ENCODE results near the gene DISC1.
A peak's percentile ranks its signal among the peaks of the same experiment; 100 is the strongest.

Gene DISC1

DNA sequence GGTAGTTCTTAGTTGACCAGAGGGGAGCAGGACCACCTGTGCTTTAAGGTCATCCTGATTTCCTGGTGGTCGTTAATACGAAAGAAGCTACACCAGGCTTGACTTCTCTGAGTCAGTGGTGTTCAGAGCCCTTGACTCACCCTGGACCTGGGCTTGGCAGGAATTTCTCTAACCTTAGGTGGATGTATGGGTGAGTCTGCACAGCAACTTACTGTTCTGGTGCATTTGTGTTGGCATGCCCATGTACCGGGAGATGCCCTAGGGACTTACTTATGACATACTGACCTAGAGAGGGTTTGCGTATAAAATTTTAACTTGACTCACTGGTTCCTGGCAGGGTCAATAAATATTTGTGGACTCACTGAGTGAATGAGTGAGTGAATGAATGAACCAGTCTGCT lies 304.6 kb downstream of the DISC1 start:
- Histone ChIP-seq H3K27me3 (replicated peaks; ENCODE audit: control insufficient read depth, insufficient read depth, low read length) (no peaks in the 10 kb centered on the region), H3K9me3 (ENCODE audit: control insufficient read depth, low read length) (peaks cover 6% of the 10 kb centered on the region), H3K4me1 (ENCODE audit: control insufficient read depth, insufficient read depth, low read length) (peaks cover 15% of the 10 kb centered on the region), H3K4me3 (ENCODE audit: low read length) (no peak overlapping the region), H3K9ac (ENCODE audit: low read length) (no peak overlapping the region), H3K36me3 (ENCODE audit: control insufficient read depth, insufficient read depth, low read length, severe bottlenecking) (no peaks in the 10 kb centered on the region)
- DNase-seq (ENCODE audit: low read depth): no peak

DNA sequence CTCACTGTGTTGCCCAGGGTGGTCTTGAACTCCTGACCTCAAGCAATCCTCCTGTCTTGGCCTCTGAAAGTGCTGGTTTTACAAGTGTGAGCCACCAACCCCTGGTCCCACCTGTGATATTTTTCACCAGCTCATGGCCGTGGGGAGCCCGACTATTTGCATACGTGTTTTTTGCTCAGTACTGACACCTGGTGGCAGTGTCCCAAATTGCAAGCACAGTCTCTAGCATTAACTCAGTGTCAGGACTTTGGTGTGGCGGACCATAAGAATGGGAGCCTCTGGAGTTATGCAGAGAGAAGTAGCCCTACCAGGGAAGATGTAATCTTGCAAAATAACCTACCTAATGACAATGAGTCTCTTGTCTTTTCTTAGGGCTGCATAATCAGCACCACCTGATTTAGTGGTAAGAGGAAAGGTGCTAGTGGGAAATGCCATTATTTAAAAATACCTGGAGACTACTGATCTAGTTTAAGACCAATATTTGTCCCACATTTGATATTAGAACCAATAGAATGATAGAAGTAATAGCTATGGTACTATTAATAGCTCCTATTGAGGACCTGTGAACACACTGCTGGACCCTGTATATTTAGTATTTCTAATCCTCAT lies 305.4 kb downstream of the DISC1 start:
- H3K4me3 ChIP-seq (ENCODE audit: low read length): no peak overlapping the region

GRCh38 chr1:231933711-231934626 lies 307.4 kb downstream of the DISC1 start:
- no peak overlapping the region for H3K4me3 ChIP-seq (ENCODE audit: low read length)
- H3K36me3 ChIP-seq (ENCODE audit: control insufficient read depth, insufficient read depth, low read length, severe bottlenecking): no peaks in the 10 kb centered on the region
- no peaks in the 10 kb centered on the region for H3K27me3 ChIP-seq (replicated peaks; ENCODE audit: control insufficient read depth, insufficient read depth, low read length)
- H3K9me3 ChIP-seq (ENCODE audit: control insufficient read depth, low read length): peaks cover 6% of the 10 kb centered on the region
- no peak for DNase-seq (ENCODE audit: low read depth)
- peaks cover 26% of the 10 kb centered on the region for H3K4me1 ChIP-seq (ENCODE audit: control insufficient read depth, insufficient read depth, low read length)
- H3K9ac ChIP-seq (ENCODE audit: low read length): no peak overlapping the region

More for the DNA sequence above, 305.4 kb downstream of the DISC1 start:
- Histone ChIP-seq H3K4me1 (ENCODE audit: control insufficient read depth, insufficient read depth, low read length) (peaks cover 14% of the 10 kb centered on the region), H3K27me3 (replicated peaks; ENCODE audit: control insufficient read depth, insufficient read depth, low read length) (no peaks in the 10 kb centered on the region), H3K36me3 (ENCODE audit: control insufficient read depth, insufficient read depth, low read length, severe bottlenecking) (no peaks in the 10 kb centered on the region), H3K9me3 (ENCODE audit: control insufficient read depth, low read length) (peaks cover 6% of the 10 kb centered on the region), H3K9ac (ENCODE audit: low read length) (no peak overlapping the region)
- DNase-seq (ENCODE audit: low read depth): no peak

GRCh38 chr1:231934797-231935196 lies 308.2 kb downstream of the DISC1 start:
- H3K4me1 ChIP-seq (ENCODE audit: control insufficient read depth, insufficient read depth, low read length): peaks cover 26% of the 10 kb centered on the region
- DNase-seq (ENCODE audit: low read depth): peak; percentile 28
- no peaks in the 10 kb centered on the region for H3K27me3 ChIP-seq (replicated peaks; ENCODE audit: control insufficient read depth, insufficient read depth, low read length)
- no peak overlapping the region for H3K9ac ChIP-seq (ENCODE audit: low read length)
- no peaks in the 10 kb centered on the region for H3K36me3 ChIP-seq (ENCODE audit: control insufficient read depth, insufficient read depth, low read length, severe bottlenecking)
- no peak overlapping the region for H3K4me3 ChIP-seq (ENCODE audit: low read length)
- H3K9me3 ChIP-seq (ENCODE audit: control insufficient read depth, low read length): peaks cover 6% of the 10 kb centered on the region

GRCh38 chr1:231935856-231936255 lies 309.3 kb downstream of the DISC1 start:
- no peak for DNase-seq (ENCODE audit: low read depth)
- H3K9me3 ChIP-seq (ENCODE audit: control insufficient read depth, low read length): peaks cover 6% of the 10 kb centered on the region
- no peak overlapping the region for H3K4me3 ChIP-seq (ENCODE audit: low read length)
- no peak overlapping the region for H3K9ac ChIP-seq (ENCODE audit: low read length)
- peaks cover 26% of the 10 kb centered on the region for H3K4me1 ChIP-seq (ENCODE audit: control insufficient read depth, insufficient read depth, low read length)
- no peaks in the 10 kb centered on the region for H3K36me3 ChIP-seq (ENCODE audit: control insufficient read depth, insufficient read depth, low read length, severe bottlenecking)
- H3K27me3 ChIP-seq (replicated peaks; ENCODE audit: control insufficient read depth, insufficient read depth, low read length): peaks cover 1% of the 10 kb centered on the region

DNA sequence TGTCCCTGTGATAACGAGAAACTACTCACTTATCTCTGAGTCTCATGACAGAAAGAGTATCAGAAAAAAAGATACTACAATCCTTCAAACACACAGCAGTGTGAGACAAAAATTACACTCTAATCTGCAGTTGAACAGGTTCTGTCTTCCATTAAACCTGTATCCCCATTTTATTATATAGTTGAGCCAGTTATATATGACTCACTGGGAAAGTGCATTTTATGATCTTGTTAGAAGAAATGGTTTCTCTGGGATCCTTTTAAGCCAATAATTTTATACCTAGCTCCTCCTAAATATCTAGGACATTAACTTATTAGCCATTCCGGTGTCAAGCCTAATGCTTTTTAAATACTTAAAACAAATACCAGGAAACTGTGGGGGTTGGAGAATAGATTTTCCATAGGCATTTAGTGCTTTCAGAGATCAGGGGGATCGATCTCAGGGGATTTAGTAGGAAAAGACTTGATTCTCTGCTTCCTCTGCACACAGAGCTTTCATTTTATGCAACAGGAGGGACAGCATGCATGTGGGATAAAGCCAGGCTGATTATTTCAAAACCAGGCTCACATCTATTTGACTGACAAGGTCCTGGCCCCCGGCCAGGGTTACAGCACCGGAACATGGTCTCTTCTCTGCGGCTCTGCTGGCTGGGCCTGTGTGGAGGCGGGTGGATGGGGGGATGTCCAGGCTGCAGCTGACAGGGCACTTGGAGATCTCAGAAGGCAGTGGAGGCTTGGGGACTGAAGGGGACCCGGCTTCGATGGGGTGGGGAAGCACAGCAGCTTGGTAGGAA lies 310.6 kb downstream of the DISC1 start:
- no peak for DNase-seq (ENCODE audit: low read depth)
- H3K27me3 ChIP-seq (replicated peaks; ENCODE audit: control insufficient read depth, insufficient read depth, low read length): peaks cover 4% of the 10 kb centered on the region
- no peak overlapping the region for H3K9ac ChIP-seq (ENCODE audit: low read length)
- no peak overlapping the region for H3K4me3 ChIP-seq (ENCODE audit: low read length)
- no peaks in the 10 kb centered on the region for H3K36me3 ChIP-seq (ENCODE audit: control insufficient read depth, insufficient read depth, low read length, severe bottlenecking)
- peaks cover 26% of the 10 kb centered on the region for H3K4me1 ChIP-seq (ENCODE audit: control insufficient read depth, insufficient read depth, low read length)
- H3K9me3 ChIP-seq (ENCODE audit: control insufficient read depth, low read length): peaks cover under 1% of the 10 kb centered on the region

GRCh38 chr1:231938211-231938610 lies 311.6 kb downstream of the DISC1 start:
- Histone ChIP-seq H3K27me3 (replicated peaks; ENCODE audit: control insufficient read depth, insufficient read depth, low read length) (peaks cover 4% of the 10 kb centered on the region), H3K36me3 (ENCODE audit: control insufficient read depth, insufficient read depth, low read length, severe bottlenecking) (no peaks in the 10 kb centered on the region), H3K9me3 (ENCODE audit: control insufficient read depth, low read length) (no peaks in the 10 kb centered on the region), H3K4me1 (ENCODE audit: control insufficient read depth, insufficient read depth, low read length) (peaks cover 26% of the 10 kb centered on the region), H3K4me3 (ENCODE audit: low read length) (no peak overlapping the region), H3K9ac (ENCODE audit: low read length) (no peak overlapping the region)
- no peak for DNase-seq (ENCODE audit: low read depth)

- H3K9ac ChIP-seq (ENCODE audit: low read length): no peak overlapping the region
- H3K4me3 ChIP-seq (ENCODE audit: low read length): no peak overlapping the region
- no peak for DNase-seq (ENCODE audit: low read depth)
- no peaks in the 10 kb centered on the region for H3K9me3 ChIP-seq (ENCODE audit: control insufficient read depth, low read length)
- H3K36me3 ChIP-seq (ENCODE audit: control insufficient read depth, insufficient read depth, low read length, severe bottlenecking): no peaks in the 10 kb centered on the region
- H3K4me1 ChIP-seq (ENCODE audit: control insufficient read depth, insufficient read depth, low read length): peaks cover 26% of the 10 kb centered on the region
- H3K27me3 ChIP-seq (replicated peaks; ENCODE audit: control insufficient read depth, insufficient read depth, low read length): peaks cover 4% of the 10 kb centered on the region
These were observed 312.1 kb downstream of the DISC1 start for GRCh38 chr1:231938711-231939110.

- H3K4me3 ChIP-seq (ENCODE audit: low read length): no peak overlapping the region
- no peaks in the 10 kb centered on the region for H3K9me3 ChIP-seq (ENCODE audit: control insufficient read depth, low read length)
- DNase-seq (ENCODE audit: low read depth): no peak
- H3K9ac ChIP-seq (ENCODE audit: low read length): no peak overlapping the region
- peaks cover 4% of the 10 kb centered on the region for H3K27me3 ChIP-seq (replicated peaks; ENCODE audit: control insufficient read depth, insufficient read depth, low read length)
- no peaks in the 10 kb centered on the region for H3K36me3 ChIP-seq (ENCODE audit: control insufficient read depth, insufficient read depth, low read length, severe bottlenecking)
- H3K4me1 ChIP-seq (ENCODE audit: control insufficient read depth, insufficient read depth, low read length): peaks cover 26% of the 10 kb centered on the region
These were observed 312.5 kb downstream of the DISC1 start for GRCh38 chr1:231939118-231939517.

DNA sequence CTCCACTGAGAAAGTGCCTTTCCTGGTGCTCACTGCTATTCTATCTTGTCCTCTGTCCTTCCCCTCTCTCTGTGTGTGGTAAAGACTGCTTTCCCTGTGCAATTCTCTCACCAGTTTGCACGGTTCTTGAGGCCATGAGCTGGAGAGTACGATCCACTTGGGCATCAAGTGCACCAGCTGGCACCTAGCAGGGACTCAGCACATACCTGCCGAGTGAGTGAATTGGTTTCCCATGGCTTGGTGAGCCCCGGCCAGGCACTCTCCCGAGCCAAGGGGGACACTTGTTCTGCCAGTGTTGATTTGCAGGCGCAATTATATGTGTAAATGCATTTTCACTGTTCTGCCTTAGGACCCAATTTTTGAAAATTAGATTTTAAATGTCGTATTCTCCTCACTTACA lies 313.5 kb downstream of the DISC1 start:
- Histone ChIP-seq H3K4me1 (ENCODE audit: control insufficient read depth, insufficient read depth, low read length) (peaks cover 20% of the 10 kb centered on the region), H3K36me3 (ENCODE audit: control insufficient read depth, insufficient read depth, low read length, severe bottlenecking) (no peaks in the 10 kb centered on the region), H3K9me3 (ENCODE audit: control insufficient read depth, low read length) (no peaks in the 10 kb centered on the region), H3K27me3 (replicated peaks; ENCODE audit: control insufficient read depth, insufficient read depth, low read length) (peaks cover 4% of the 10 kb centered on the region), H3K4me3 (ENCODE audit: low read length) (no peak overlapping the region), H3K9ac (ENCODE audit: low read length) (no peak overlapping the region)
- no peak for DNase-seq (ENCODE audit: low read depth)

GRCh38 chr1:231940701-231941100 lies 314.1 kb downstream of the DISC1 start:
- no peak overlapping the region for H3K4me3 ChIP-seq (ENCODE audit: low read length)
- H3K36me3 ChIP-seq (ENCODE audit: control insufficient read depth, insufficient read depth, low read length, severe bottlenecking): no peaks in the 10 kb centered on the region
- peaks cover 17% of the 10 kb centered on the region for H3K4me1 ChIP-seq (ENCODE audit: control insufficient read depth, insufficient read depth, low read length)
- no peak for DNase-seq (ENCODE audit: low read depth)
- H3K9ac ChIP-seq (ENCODE audit: low read length): no peak overlapping the region
- H3K9me3 ChIP-seq (ENCODE audit: control insufficient read depth, low read length): no peaks in the 10 kb centered on the region
- H3K27me3 ChIP-seq (replicated peaks; ENCODE audit: control insufficient read depth, insufficient read depth, low read length): peaks cover 4% of the 10 kb centered on the region
